ENCODE results near the gene DCC. TPM values are rescaled to one million over a fixed set of nuclear protein-coding genes. Genes with fewer than 3 reads are reported as not detected.

Gene DCC
- total and polyA plus RNA-seq, 2 donors (not counting 1 experiment from before 2014, with no cell fraction given) = 0.14 TPM; not detected in 1

GRCh38 chr18:53521068-53521467 is 1181.1 kb downstream of the DCC start:
- TF ChIP-seq CTCF (conservative IDR thresholded peaks at IDR 0.05 in 1 of 2, IDR thresholded peaks at IDR 0.05 in 1 of 2; ENCODE audit: low read depth in 1 of 2, low read length in 2 of 2) (no peak), EZH2 (IDR thresholded peaks at IDR 0.05; ENCODE audit: low read length, missing control alignments) (no peak)
- no peak overlapping the region for H2AFZ ChIP-seq (ENCODE audit: low read length)

GRCh38 chr18:53526101-53526870 is 1186.3 kb downstream of the DCC start:
- Histone ChIP-seq H3K79me2 (ENCODE audit: control insufficient read depth, insufficient read depth, low read length) (no peaks in the 10 kb centered on the region), H3K27me3 (ENCODE audit: control insufficient read depth, insufficient read depth, low read length) (no peaks in the 10 kb centered on the region), H3K4me1 (ENCODE audit: control insufficient read depth, extremely low read depth, insufficient read depth, low read length) (no peaks in the 10 kb centered on the region), H3K9ac (ENCODE audit: insufficient read depth, low read length) (no peak overlapping the region), H2AFZ (ENCODE audit: low read length) (no peak overlapping the region), H4K20me1 (ENCODE audit: control insufficient read depth, extremely low read depth, insufficient read depth, low read length) (no peaks in the 10 kb centered on the region), H3K27ac (ENCODE audit: insufficient read depth, low read length) (no peak overlapping the region), H3K36me3 (ENCODE audit: control insufficient read depth, insufficient read depth, low read length) (no peaks in the 10 kb centered on the region), H3K4me3 (replicated peaks in 1 of 4; ENCODE audit: control extremely low read depth in 1 of 4, insufficient read depth in 1 of 4, low read depth in 3 of 4, low read length in 4 of 4) (no peak overlapping the region), H3K4me2 (ENCODE audit: extremely low read depth, insufficient read depth, low read length) (no peak overlapping the region), H3K9me3 (ENCODE audit: control insufficient read depth, insufficient read depth, low read depth, low read length) (no peaks in the 10 kb centered on the region)
- no peak for TF ChIP-seq EZH2 (IDR thresholded peaks at IDR 0.05; ENCODE audit: low read length, missing control alignments)
- TF ChIP-seq CTCF (conservative IDR thresholded peaks at IDR 0.05 in 1 of 2, IDR thresholded peaks at IDR 0.05 in 1 of 2; ENCODE audit: low read depth in 1 of 2, low read length in 2 of 2) = no peak
- no peak for DNase-seq (ENCODE audit: low read depth in 2 of 2)

More at GRCh38 chr18:53521068-53521467, 1181.1 kb downstream of the DCC start:
- no peaks in the 10 kb centered on the region for H3K79me2 ChIP-seq (ENCODE audit: control insufficient read depth, insufficient read depth, low read length)
- no peak overlapping the region for H3K4me3 ChIP-seq (replicated peaks in 1 of 4; ENCODE audit: control extremely low read depth in 1 of 4, insufficient read depth in 1 of 4, low read depth in 3 of 4, low read length in 4 of 4)
- no peak overlapping the region for H3K27ac ChIP-seq (ENCODE audit: insufficient read depth, low read length)
- H3K36me3 ChIP-seq (ENCODE audit: control insufficient read depth, insufficient read depth, low read length) = no peaks in the 10 kb centered on the region
- no peaks in the 10 kb centered on the region for H3K9me3 ChIP-seq (ENCODE audit: control insufficient read depth, insufficient read depth, low read depth, low read length)
- DNase-seq (ENCODE audit: low read depth in 2 of 2) = no peak
- H3K9ac ChIP-seq (ENCODE audit: insufficient read depth, low read length) = no peak overlapping the region
- no peaks in the 10 kb centered on the region for H3K4me1 ChIP-seq (ENCODE audit: control insufficient read depth, extremely low read depth, insufficient read depth, low read length)
- no peaks in the 10 kb centered on the region for H4K20me1 ChIP-seq (ENCODE audit: control insufficient read depth, extremely low read depth, insufficient read depth, low read length)
- no peak overlapping the region for H3K4me2 ChIP-seq (ENCODE audit: extremely low read depth, insufficient read depth, low read length)
- no peaks in the 10 kb centered on the region for H3K27me3 ChIP-seq (ENCODE audit: control insufficient read depth, insufficient read depth, low read length)

- Histone ChIP-seq H3K9ac (ENCODE audit: insufficient read depth, low read length) (no peak overlapping the region), H3K27me3 (ENCODE audit: control insufficient read depth, insufficient read depth, low read length) (no peaks in the 10 kb centered on the region), H3K9me3 (ENCODE audit: control insufficient read depth, insufficient read depth, low read depth, low read length) (no peaks in the 10 kb centered on the region), H3K36me3 (ENCODE audit: control insufficient read depth, insufficient read depth, low read length) (no peaks in the 10 kb centered on the region), H3K4me1 (ENCODE audit: control insufficient read depth, extremely low read depth, insufficient read depth, low read length) (no peaks in the 10 kb centered on the region), H3K79me2 (ENCODE audit: control insufficient read depth, insufficient read depth, low read length) (no peaks in the 10 kb centered on the region), H3K4me3 (replicated peaks in 1 of 4; ENCODE audit: control extremely low read depth in 1 of 4, insufficient read depth in 1 of 4, low read depth in 3 of 4, low read length in 4 of 4) (no peak overlapping the region), H4K20me1 (ENCODE audit: control insufficient read depth, extremely low read depth, insufficient read depth, low read length) (no peaks in the 10 kb centered on the region), H3K27ac (ENCODE audit: insufficient read depth, low read length) (no peak overlapping the region), H2AFZ (ENCODE audit: low read length) (no peak overlapping the region), H3K4me2 (ENCODE audit: extremely low read depth, insufficient read depth, low read length) (no peak overlapping the region)
- TF ChIP-seq EZH2 (IDR thresholded peaks at IDR 0.05; ENCODE audit: low read length, missing control alignments) = no peak
- DNase-seq (ENCODE audit: low read depth in 2 of 2) = no peak
These were observed 1187.4 kb downstream of the DCC start for GRCh38 chr18:53527365-53527764.

Measured in fibroblast of lung (primary cell).